Parathyroid adenoma (tissue), 2 donors: ENCODE measurements around the gene CHRNA10.

ENCODE experiments used
- H2AFZ ChIP-seq: fragments of 300-600 bp; sonication (generic); one replicate; pipeline ENCODE4 v1.7.0; 2017; ENCODE audit warnings: antibody characterized with exemption, mild to moderate bottlenecking
- H3K27ac ChIP-seq: fragments of 300-600 bp; sonication (generic); one replicate; pipeline ENCODE4 v1.7.0; 2017
- H3K27me3 ChIP-seq: fragments of 300-600 bp; sonication (generic); one replicate; pipeline ENCODE4 v1.7.0; 2017; ENCODE audit warnings: low read length; ENCODE audit not compliant: control insufficient read depth, insufficient read depth
- H3K36me3 ChIP-seq: fragments of 300-600 bp; sonication (generic); one replicate; pipeline ENCODE4 v1.7.0; 2017; ENCODE audit warnings: low read length; ENCODE audit not compliant: control insufficient read depth, insufficient read depth
- H3K4me1 ChIP-seq: fragments of 300-600 bp; sonication (generic); one replicate; pipeline ENCODE4 v1.7.0; 2017; ENCODE audit warnings: control low read depth
- H3K4me2 ChIP-seq: fragments of 300-600 bp; sonication (generic); one replicate; pipeline ENCODE4 v1.7.0; 2017; ENCODE audit warnings: low read length
- H3K4me3 ChIP-seq: fragments of 300-600 bp; sonication (generic); one replicate; pipeline ENCODE4 v1.7.0; 2017; ENCODE audit warnings: low read depth, low read length
- H3K79me2 ChIP-seq: fragments of 300-600 bp; sonication (generic); one replicate; pipeline ENCODE4 v1.7.0; 2017; ENCODE audit warnings: control low read depth
- H3K9ac ChIP-seq: fragments of 300-600 bp; sonication (generic); one replicate; pipeline ENCODE4 v1.7.0; 2017; ENCODE audit warnings: mild to moderate bottlenecking
- H3K9me3 ChIP-seq: fragments of 300-600 bp; sonication (generic); one replicate; pipeline ENCODE4 v1.7.0; 2017; ENCODE audit warnings: low read length; ENCODE audit not compliant: control insufficient read depth
- CTCF ChIP-seq: fragments of 300-600 bp; sonication (generic); IDR thresholded peaks from one replicate; pipeline ENCODE4 v1.7.0; 2017; ENCODE audit warnings: antibody characterized with exemption, mild to moderate bottlenecking
- donor health status: primary hyperparathyroidism.

CHRNA10 gene

GRCh38 chr11:3622521-3622920, 48.7 kb downstream of the CHRNA10 start:
- no peak overlapping the region for H3K9ac ChIP-seq
- no peaks in the 10 kb centered on the region for H3K9me3 ChIP-seq
- no peak overlapping the region for H3K27ac ChIP-seq
- no peaks in the 10 kb centered on the region for H3K27me3 ChIP-seq
- H3K4me3 ChIP-seq: no peak overlapping the region
- no peak overlapping the region for H2AFZ ChIP-seq
- H3K36me3 ChIP-seq: no peaks in the 10 kb centered on the region
- no peak for TF ChIP-seq CTCF
- H3K4me1 ChIP-seq: no peaks in the 10 kb centered on the region
- no peak overlapping the region for H3K4me2 ChIP-seq
- H3K79me2 ChIP-seq: no peaks in the 10 kb centered on the region

- Histone ChIP-seq H3K4me3 (no peak overlapping the region), H3K4me1 (peaks cover 4% of the 10 kb centered on the region), H3K36me3 (no peaks in the 10 kb centered on the region), H2AFZ (no peak overlapping the region), H3K9me3 (no peaks in the 10 kb centered on the region), H3K4me2 (no peak overlapping the region), H3K27me3 (no peaks in the 10 kb centered on the region), H3K79me2 (no peaks in the 10 kb centered on the region), H3K27ac (no peak overlapping the region), H3K9ac (no peak overlapping the region)
- no peak for TF ChIP-seq CTCF
Observed at GRCh38 chr11:3617990-3618389, 53.2 kb downstream of the CHRNA10 start.

- H3K4me1 ChIP-seq: peaks cover 4% of the 10 kb centered on the region
- no peaks in the 10 kb centered on the region for H3K36me3 ChIP-seq
- no peak overlapping the region for H3K4me3 ChIP-seq
- no peak overlapping the region for H3K9ac ChIP-seq
- H3K27me3 ChIP-seq: no peaks in the 10 kb centered on the region
- TF ChIP-seq CTCF: no peak
- H3K79me2 ChIP-seq: no peaks in the 10 kb centered on the region
- H3K4me2 ChIP-seq: no peak overlapping the region
- no peak overlapping the region for H3K27ac ChIP-seq
- no peaks in the 10 kb centered on the region for H3K9me3 ChIP-seq
- no peak overlapping the region for H2AFZ ChIP-seq
Observed at GRCh38 chr11:3616721-3617460, 54.3 kb downstream of the CHRNA10 start.

GRCh38 chr11:3615998-3616397, 55.2 kb downstream of the CHRNA10 start:
- TF ChIP-seq CTCF: no peak
- no peaks in the 10 kb centered on the region for H3K36me3 ChIP-seq
- no peaks in the 10 kb centered on the region for H3K9me3 ChIP-seq
- no peak overlapping the region for H3K4me3 ChIP-seq
- H3K27ac ChIP-seq: no peak overlapping the region
- H3K27me3 ChIP-seq: no peaks in the 10 kb centered on the region
- H3K9ac ChIP-seq: no peak overlapping the region
- H2AFZ ChIP-seq: no peak overlapping the region
- peaks cover 4% of the 10 kb centered on the region for H3K4me1 ChIP-seq
- H3K4me2 ChIP-seq: no peak overlapping the region
- H3K79me2 ChIP-seq: no peaks in the 10 kb centered on the region
